Panc1 (cell line): Measurements from ENCODE around the gene TEDDM1. TPM values are rescaled to one million over a fixed set of nuclear protein-coding genes. Genes with fewer than 3 reads are reported as not detected.
A peak's percentile ranks its signal among the peaks of the same experiment; 100 is the strongest.
"Not testable (repeated sequence)": the region's sequence is repeated elsewhere in the genome, so short reads cannot be mapped to it uniquely, and the experiment has no call there.

Source experiments
- ATAC-seq: fragments of 200-7000 bp; cut with Tn5 transposase; 2 replicates; pipeline ENCODE4 v1.9.1; 2020; ENCODE audit warnings: mild to moderate bottlenecking, moderate library complexity
- BruUV-seq: library from RNA; stranded (reverse); fragments of 400-500 nt; replicated peaks from 2 replicates; lab custom pipeline; 2021; lab: Mats Ljungman, UMichigan
- CTCF ChIA-PET: fragments of 300-600 bp; sonication (Branson Sonifier 250); formaldehyde crosslinking; loops from one replicate; lab custom pipeline; 2022; ENCODE audit warnings: antibody characterized with exemption; lab: Charles Lee
- POLR2A ChIA-PET: fragments of 300-600 bp; sonication (Branson Sonifier 250); formaldehyde crosslinking; loops from one replicate; lab custom pipeline; 2022; ENCODE audit warnings: antibody characterized with exemption; lab: Charles Lee
- DNase-seq: peaks from one replicate; pipeline ENCODE4 v3.0.0-alpha.2; 2010; ENCODE audit warnings: low read depth, low spot score
- H3K27ac ChIP-seq: 2 replicates; pipeline ENCODE4 v1.5.1; 2011; ENCODE audit warnings: mild to moderate bottlenecking, low read length, inconsistent platforms
- H3K27me3 ChIP-seq: fragments of 200-500 bp; sonication (Bioruptor generic); 2 replicates; pipeline ENCODE4 v1.6.0; 2014; ENCODE audit warnings: low read length, inconsistent platforms; ENCODE audit not compliant: control insufficient read depth, insufficient read depth
- H3K36me3 ChIP-seq: fragments of 200-500 bp; sonication (Bioruptor generic); 2 replicates; pipeline ENCODE4 v1.5.1; 2014; ENCODE audit warnings: inconsistent platforms, mild to moderate bottlenecking, low read length, moderate library complexity; ENCODE audit not compliant: control insufficient read depth, insufficient read depth
- H3K4me1 ChIP-seq: 2 replicates; pipeline ENCODE4 v1.5.1; 2011; ENCODE audit warnings: inconsistent platforms, mild to moderate bottlenecking, low read length, moderate library complexity; ENCODE audit not compliant: control insufficient read depth, insufficient read depth
- H3K4me3 ChIP-seq, 2 experiments: 2 replicates each; pipeline ENCODE4 v1.5.1; 2011 to 2012; ENCODE audit warnings: low read depth in 2 of 2, low read length in 2 of 2, mild to moderate bottlenecking in 2 of 2, inconsistent platforms in 1 of 2, moderate library complexity in 1 of 2
- H3K9me3 ChIP-seq: fragments of 200-500 bp; sonication (Bioruptor generic); 2 replicates; pipeline ENCODE4 v1.5.1; 2014; ENCODE audit warnings: low read depth, mild to moderate bottlenecking, inconsistent platforms, low read length, moderate library complexity; ENCODE audit not compliant: control insufficient read depth, insufficient read depth
- CTCF ChIP-seq: fragments of 450-650 bp; IDR thresholded peaks from 2 replicates; pipeline ENCODE4 v1.5.1; 2017; ENCODE audit warnings: mild to moderate bottlenecking
- POLR2AphosphoS5 ChIP-seq: IDR thresholded peaks from 2 replicates; pipeline ENCODE4 v1.6.1; 2012; ENCODE audit warnings: mild to moderate bottlenecking, low read depth, low read length, moderate library complexity
- SIN3A ChIP-seq: IDR thresholded peaks from 2 replicates; pipeline ENCODE4 v1.6.1; 2012; ENCODE audit warnings: low read depth, mild to moderate bottlenecking, low read length, moderate library complexity, borderline replicate concordance; ENCODE audit not compliant: insufficient read depth
- TCF7L2 ChIP-seq: IDR thresholded peaks from 2 replicates; pipeline ENCODE4 v1.6.1; 2011; ENCODE audit warnings: mild to moderate bottlenecking, low read depth, low read length, inconsistent platforms
- in situ Hi-C: cut with HindIII; loops from 2 replicates; pipeline ENCODE4 v1.10.0; 2016; ENCODE audit warnings: low sequenced_read_pairs, low pct_unique_long_range_greater_than_20kb
- intact Hi-C: fragments of 100-400 bp; cut with micrococcal nuclease; formaldehyde crosslinking; loops from one replicate; pipeline ENCODE4 v1.10.0; 2022; ENCODE audit not compliant: unreplicated experiment
- total RNA-seq: library from RNA; stranded (reverse); gene quantifications from one replicate; pipeline ENCODE4 v1.2.1, GENCODE V29; 2021; ENCODE audit not compliant: unreplicated experiment
- TF ChIP-seq, protein P1 (sequence below), 2 experiments: IDR thresholded peaks; 2 replicates each; pipeline ENCODE4 v1.6.1; 2011 to 2012; ENCODE audit warnings: low read depth in 2 of 2, control low read depth in 1 of 2, low read length in 1 of 2, mild to moderate bottlenecking in 1 of 2, moderate library complexity in 1 of 2; ENCODE audit not compliant: insufficient read depth in 1 of 2

Gene TEDDM1
- total RNA-seq, 1 experiment from 2014 or later: not detected

GRCh38 chr1:182447660-182448059 is 47.2 kb upstream of the TEDDM1 start:
- no peak overlapping the region for H3K27ac ChIP-seq
- ChIA-PET CTCF (no interaction called here), POLR2A (no interaction called here)
- H3K4me3 ChIP-seq: no peak overlapping the region
- H3K4me1 ChIP-seq: no peaks in the 10 kb centered on the region
- no TSS peak for BruUV-seq
- in situ Hi-C loops: no loop called here
- H3K27me3 ChIP-seq: no peaks in the 10 kb centered on the region
- TF ChIP-seq, protein P1, sequence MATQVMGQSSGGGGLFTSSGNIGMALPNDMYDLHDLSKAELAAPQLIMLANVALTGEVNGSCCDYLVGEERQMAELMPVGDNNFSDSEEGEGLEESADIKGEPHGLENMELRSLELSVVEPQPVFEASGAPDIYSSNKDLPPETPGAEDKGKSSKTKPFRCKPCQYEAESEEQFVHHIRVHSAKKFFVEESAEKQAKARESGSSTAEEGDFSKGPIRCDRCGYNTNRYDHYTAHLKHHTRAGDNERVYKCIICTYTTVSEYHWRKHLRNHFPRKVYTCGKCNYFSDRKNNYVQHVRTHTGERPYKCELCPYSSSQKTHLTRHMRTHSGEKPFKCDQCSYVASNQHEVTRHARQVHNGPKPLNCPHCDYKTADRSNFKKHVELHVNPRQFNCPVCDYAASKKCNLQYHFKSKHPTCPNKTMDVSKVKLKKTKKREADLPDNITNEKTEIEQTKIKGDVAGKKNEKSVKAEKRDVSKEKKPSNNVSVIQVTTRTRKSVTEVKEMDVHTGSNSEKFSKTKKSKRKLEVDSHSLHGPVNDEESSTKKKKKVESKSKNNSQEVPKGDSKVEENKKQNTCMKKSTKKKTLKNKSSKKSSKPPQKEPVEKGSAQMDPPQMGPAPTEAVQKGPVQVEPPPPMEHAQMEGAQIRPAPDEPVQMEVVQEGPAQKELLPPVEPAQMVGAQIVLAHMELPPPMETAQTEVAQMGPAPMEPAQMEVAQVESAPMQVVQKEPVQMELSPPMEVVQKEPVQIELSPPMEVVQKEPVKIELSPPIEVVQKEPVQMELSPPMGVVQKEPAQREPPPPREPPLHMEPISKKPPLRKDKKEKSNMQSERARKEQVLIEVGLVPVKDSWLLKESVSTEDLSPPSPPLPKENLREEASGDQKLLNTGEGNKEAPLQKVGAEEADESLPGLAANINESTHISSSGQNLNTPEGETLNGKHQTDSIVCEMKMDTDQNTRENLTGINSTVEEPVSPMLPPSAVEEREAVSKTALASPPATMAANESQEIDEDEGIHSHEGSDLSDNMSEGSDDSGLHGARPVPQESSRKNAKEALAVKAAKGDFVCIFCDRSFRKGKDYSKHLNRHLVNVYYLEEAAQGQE (IDR thresholded peaks at IDR 0.05; ENCODE audit: insufficient read depth in 1 of 2, low read depth in 2 of 2, low read length in 1 of 2): no peak
- no peak for TF ChIP-seq TCF7L2
- TF ChIP-seq SIN3A: no peak
- TF ChIP-seq POLR2AphosphoS5: no peak
- no peak for TF ChIP-seq CTCF
- ATAC-seq (no peak), DNase-seq (no peak)
- no peaks in the 10 kb centered on the region for H3K36me3 ChIP-seq
- no peaks in the 10 kb centered on the region for H3K9me3 ChIP-seq
- intact Hi-C loops: no loop called here

- not testable (repeated sequence) for BruUV-seq
Observed at GRCh38 chr1:182447124-182447523, 46.7 kb upstream of the TEDDM1 start.

GRCh38 chr1:182446033-182446669 is 45.7 kb upstream of the TEDDM1 start:
- Histone ChIP-seq H3K4me1 (no peaks in the 10 kb centered on the region), H3K4me3 (no peak overlapping the region), H3K27me3 (no peaks in the 10 kb centered on the region), H3K9me3 (no peaks in the 10 kb centered on the region), H3K27ac (no peak overlapping the region), H3K36me3 (no peaks in the 10 kb centered on the region)
- in situ Hi-C loops (no loop called here), intact Hi-C loops (loop anchor here (1.0 kb wide), 1 partner anchor 149 kb away; no protein-coding TSS in a partner anchor)
- no TSS peak for BruUV-seq
- peak; percentile 77 for TF ChIP-seq CTCF
- no peak for TF ChIP-seq POLR2AphosphoS5
- ATAC-seq (peak; percentile 75), DNase-seq (peak; percentile 30)
- ChIA-PET CTCF (no interaction called here), POLR2A (no interaction called here)

More at GRCh38 chr1:182447124-182447523, 46.7 kb upstream of the TEDDM1 start:
- H3K27me3 ChIP-seq, H3K4me1 ChIP-seq, in situ Hi-C loops, intact Hi-C loops, H3K36me3 ChIP-seq, POLR2A ChIA-PET, H3K4me3 ChIP-seq, CTCF ChIA-PET, ATAC-seq, H3K9me3 ChIP-seq, H3K27ac ChIP-seq, DNase-seq: not testable (repeated sequence)
